Upper lobe of left lung (tissue), 6 donors: Measurements from ENCODE around the gene CARMIL1. TPM values are rescaled to one million over a fixed set of nuclear protein-coding genes. Genes with fewer than 3 reads are reported as not detected.

Experiments used
- ATAC-seq, 2 donors: fragments of 200-7000 bp; cut with Tn5 transposase; one replicate each; pipeline ENCODE4 v1.9.1; 2022; ENCODE audit warnings: mild to moderate bottlenecking in 2 of 2, moderate library complexity in 2 of 2; ENCODE audit not compliant: low FRiP score in 2 of 2
- DNase-seq, 2 donors: peaks; one replicate each; pipeline ENCODE4 v3.0.0-alpha.2; 2019 to 2020
- H3K27ac ChIP-seq, 4 donors: fragments of 200-600 bp; sonication (generic); one replicate each; pipeline ENCODE4 v1.5.1; 2016 to 2019
- H3K27me3 ChIP-seq, 4 donors: fragments of 200-600 bp; sonication (generic); one replicate each; pipeline ENCODE4 v1.5.1; 2017 to 2019
- H3K36me3 ChIP-seq, 4 donors: fragments of 200-600 bp; sonication (generic); one replicate each; pipeline ENCODE4 v1.5.1; 2016 to 2019
- H3K4me1 ChIP-seq, 4 donors: fragments of 200-600 bp; sonication (generic); one replicate each; pipeline ENCODE4 v1.5.1; 2018 to 2019
- H3K4me3 ChIP-seq, 4 donors: fragments of 200-600 bp; sonication (generic); one replicate each; pipeline ENCODE4 v1.5.1; 2017 to 2019; ENCODE audit warnings: mild to moderate bottlenecking in 2 of 4, moderate library complexity in 1 of 4
- H3K9me3 ChIP-seq, 4 donors: fragments of 200-600 bp; sonication (generic); one replicate each; pipeline ENCODE4 v1.5.1; 2018 to 2019
- CTCF ChIP-seq, 6 experiments: fragments of 450-650 bp in 4 of 6; fragments of 200-600 bp in 2 of 6; sonication (generic) in 2 of 6; IDR thresholded peaks; one replicate each; pipeline ENCODE4 v1.5.1; 2016 to 2019; ENCODE audit warnings: antibody characterized with exemption in 6 of 6
- EP300 ChIP-seq, 4 donors: sonication (generic); formaldehyde crosslinking; IDR thresholded peaks; one replicate each; pipeline ENCODE4 v1.5.1; 2017; ENCODE audit warnings: antibody characterized with exemption in 4 of 4, control low read depth in 2 of 4
- POLR2A ChIP-seq, 4 donors: fragments of 450-650 bp; IDR thresholded peaks; one replicate each; pipeline ENCODE4 v1.5.1; 2016 to 2017; ENCODE audit warnings: antibody characterized with exemption in 4 of 4, mild to moderate bottlenecking in 2 of 4
- POLR2AphosphoS5 ChIP-seq, 2 donors: sonication (generic); formaldehyde crosslinking; IDR thresholded peaks; one replicate each; pipeline ENCODE4 v1.5.1; 2017; ENCODE audit warnings: antibody characterized with exemption in 2 of 2
- WGBS, 2 donors: methylation state at CpG; one replicate each; pipeline ENCODE4 v1.1.5; 2017 to 2018; 5-methylcytosine and 5-hydroxymethylcytosine counted together
- total RNA-seq, 6 donors: library from RNA; depleted of rRNA in 4 of 6; stranded (reverse); fragments of >200 nt in 4 of 6; gene quantifications; one replicate each; pipeline versions ENCODE4 v1.1.0 to v1.2.1, GENCODE V29; 2016 to 2021
- donor health status: DM: no; HTN: no; CAD: no; lungs with moderate emphysema.
- donor health status: DM: no; HTN: yes; CAD: no; lungs with severe emphysema.

Gene CARMIL1
- total RNA-seq, 6 donors from 2014 or later, result 19.8 to 78.6 (median 44.9) TPM

GRCh38 chr6:25497383-25498040, 218.3 kb downstream of the CARMIL1 start:
- H3K27ac ChIP-seq, result no peak overlapping the region
- no peaks in the 10 kb centered on the region for H3K9me3 ChIP-seq
- no peaks in the 10 kb centered on the region for H3K4me1 ChIP-seq
- DNase-seq (no peak), ATAC-seq (peak in 1 of 2 donors; percentile 65)
- H3K4me3 ChIP-seq, result no peak overlapping the region
- no peaks in the 10 kb centered on the region for H3K27me3 ChIP-seq
- WGBS, 2 donors, result 77 to 83% methylated on average over 8 of the region's 8 CpGs
- H3K36me3 ChIP-seq, result peaks cover 0 to 5% (median 0%) of the 10 kb centered on the region in 4 donors
- no peak for TF ChIP-seq EP300 (IDR thresholded peaks at IDR 0.05)
- no peak for TF ChIP-seq POLR2AphosphoS5 (IDR thresholded peaks at IDR 0.05)
- no peak for TF ChIP-seq POLR2A (IDR thresholded peaks at IDR 0.05)
- no peak for TF ChIP-seq CTCF (IDR thresholded peaks at IDR 0.05)

DNA sequence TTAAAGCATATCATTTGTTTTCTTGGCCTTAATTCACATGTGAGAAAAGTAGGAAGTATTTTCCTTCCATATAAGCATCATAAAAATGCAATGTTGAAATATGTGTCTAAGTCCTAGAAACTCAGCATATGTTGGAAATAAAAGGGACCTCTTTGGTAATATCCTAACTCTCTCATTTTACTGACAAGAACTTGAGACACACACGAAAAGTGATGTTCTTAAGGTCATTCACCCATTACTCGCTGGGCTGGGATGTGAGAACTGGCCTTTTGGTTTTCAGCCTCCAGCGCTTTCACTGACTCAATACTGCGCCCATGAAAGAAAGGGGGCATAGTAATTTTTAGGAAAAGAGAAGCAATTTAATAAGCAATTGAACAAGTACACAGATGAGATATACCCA, 219.3 kb downstream of the CARMIL1 start:
- no peak overlapping the region for H3K4me3 ChIP-seq
- H3K4me1 ChIP-seq, result no peaks in the 10 kb centered on the region
- no peaks in the 10 kb centered on the region for H3K27me3 ChIP-seq
- no peak overlapping the region for H3K27ac ChIP-seq
- ATAC-seq, result no peak
- DNase-seq, result no peak
- TF ChIP-seq POLR2A (IDR thresholded peaks at IDR 0.05), result no peak
- TF ChIP-seq EP300 (IDR thresholded peaks at IDR 0.05), result no peak
- TF ChIP-seq POLR2AphosphoS5 (IDR thresholded peaks at IDR 0.05), result no peak
- no peak for TF ChIP-seq CTCF (IDR thresholded peaks at IDR 0.05)
- no peaks in the 10 kb centered on the region for H3K9me3 ChIP-seq
- H3K36me3 ChIP-seq, result peaks cover 0 to 5% (median 0%) of the 10 kb centered on the region in 4 donors
- 85 to 91% methylated on average over 4 of the region's 4 CpGs for WGBS, 2 donors

- no peaks in the 10 kb centered on the region for H3K4me1 ChIP-seq
- no peak overlapping the region for H3K27ac ChIP-seq
- no peak for DNase-seq
- WGBS, 2 donors, result 48 to 57% methylated on average over 3 of the region's 3 CpGs
- H3K36me3 ChIP-seq, result peaks cover 0 to 5% (median 0%) of the 10 kb centered on the region in 4 donors
- H3K4me3 ChIP-seq, result no peak overlapping the region
- TF ChIP-seq CTCF (IDR thresholded peaks at IDR 0.05) (no peak), POLR2A (IDR thresholded peaks at IDR 0.05) (no peak), EP300 (IDR thresholded peaks at IDR 0.05) (no peak), POLR2AphosphoS5 (IDR thresholded peaks at IDR 0.05) (no peak)
- ATAC-seq, result peak in 1 of 2 donors; percentile 19
- H3K9me3 ChIP-seq, result no peaks in the 10 kb centered on the region
- H3K27me3 ChIP-seq, result no peaks in the 10 kb centered on the region
Observed at GRCh38 chr6:25499615-25500235, 220.6 kb downstream of the CARMIL1 start.

GRCh38 chr6:25503686-25504085, 224.5 kb downstream of the CARMIL1 start:
- TF ChIP-seq CTCF (IDR thresholded peaks at IDR 0.05) (no peak), POLR2A (IDR thresholded peaks at IDR 0.05) (no peak), POLR2AphosphoS5 (IDR thresholded peaks at IDR 0.05) (no peak), EP300 (IDR thresholded peaks at IDR 0.05) (no peak)
- H3K27ac ChIP-seq, result no peak overlapping the region
- ATAC-seq (no peak), DNase-seq (no peak)
- no peaks in the 10 kb centered on the region for H3K4me1 ChIP-seq
- H3K9me3 ChIP-seq, result no peaks in the 10 kb centered on the region
- WGBS, 2 donors, result 85 to 96% methylated on average over 6 of the region's 6 CpGs
- H3K4me3 ChIP-seq, result no peak overlapping the region
- peaks cover 0 to 5% (median 0%) of the 10 kb centered on the region in 4 donors for H3K36me3 ChIP-seq
- no peaks in the 10 kb centered on the region for H3K27me3 ChIP-seq
